Measurements from ENCODE around the gene SS18. TPM values are rescaled to one million over a fixed set of nuclear protein-coding genes. Genes with fewer than 3 reads are reported as not detected.

SS18 gene
- total RNA-seq, 1 experiment from 2014 or later, result 52.2 TPM

- Histone ChIP-seq H4K20me1 (ENCODE audit: insufficient read depth) (peaks cover 12% of the 10 kb centered on the region), H3K36me3 (ENCODE audit: low read depth) (peaks cover 4% of the 10 kb centered on the region; the same call in 1 of the 2 replicates), H3K4me2 (no peak overlapping the region), H3F3A (ENCODE audit: insufficient read depth, low read depth) (no peaks in the 10 kb centered on the region), H3K9me3 (ENCODE audit: insufficient read depth, low read depth) (no peaks in the 10 kb centered on the region), H3K4me1 (replicated peaks; ENCODE audit: insufficient read depth) (peaks cover 12% of the 10 kb centered on the region; the same call in 1 of the 2 replicates), H3K27me3 (ENCODE audit: insufficient read depth, low read depth) (no peaks in the 10 kb centered on the region), H2AFZ (no peak overlapping the region), H3K9me2 (ENCODE audit: insufficient read depth) (no peaks in the 10 kb centered on the region), H3K27ac (no peak overlapping the region), H3K79me2 (ENCODE audit: low read depth) (peaks cover 43% of the 10 kb centered on the region), H3K4me3 (no peak overlapping the region)
- ChIA-PET CTCF (no interaction called here), POLR2A (ENCODE audit: unreplicated experiment) (no interaction called here)
- no peak for DNase-seq
- BruUV-seq (replicated peaks), result no TSS peak
- TF ChIP-seq CTCF (conservative IDR thresholded peaks at IDR 0.05) (no peak), EZH2 (IDR thresholded peaks at IDR 0.05; ENCODE audit: low read depth) (no peak)
- intact Hi-C loops (cut with micrococcal nuclease; ENCODE audit: unreplicated experiment), result no loop called here
These were observed 3.5 kb downstream of the SS18 start for GRCh38 chr18:26086959-26087358.

- H3K36me3 ChIP-seq (ENCODE audit: low read depth), result peaks cover 4% of the 10 kb centered on the region; the same call in 1 of the 2 replicates
These were observed 5.4 kb downstream of the SS18 start for GRCh38 chr18:26085056-26085455.

GRCh38 chr18:26083099-26083498 is 7.3 kb downstream of the SS18 start:
- Histone ChIP-seq H3K36me3 (ENCODE audit: low read depth) (peaks cover 4% of the 10 kb centered on the region; the same call in 1 of the 2 replicates), H3K9me2 (ENCODE audit: insufficient read depth) (no peaks in the 10 kb centered on the region), H2AFZ (no peak overlapping the region), H3K27ac (no peak overlapping the region), H3K4me3 (no peak overlapping the region), H4K20me1 (ENCODE audit: insufficient read depth) (peaks cover 7% of the 10 kb centered on the region; the same call in 1 of the 2 replicates), H3K27me3 (ENCODE audit: insufficient read depth, low read depth) (no peaks in the 10 kb centered on the region), H3K4me2 (no peak overlapping the region), H3K4me1 (replicated peaks; ENCODE audit: insufficient read depth) (peaks cover under 1% of the 10 kb centered on the region; the same call in 1 of the 2 replicates), H3K79me2 (ENCODE audit: low read depth) (peaks cover 25% of the 10 kb centered on the region), H3K9me3 (ENCODE audit: insufficient read depth, low read depth) (no peaks in the 10 kb centered on the region), H3F3A (ENCODE audit: insufficient read depth, low read depth) (no peaks in the 10 kb centered on the region)
- no peak for DNase-seq
- no TSS peak for BruUV-seq (replicated peaks)
- intact Hi-C loops (cut with micrococcal nuclease; ENCODE audit: unreplicated experiment), result no loop called here
- no peak for TF ChIP-seq CTCF (conservative IDR thresholded peaks at IDR 0.05)
- no peak for TF ChIP-seq EZH2 (IDR thresholded peaks at IDR 0.05; ENCODE audit: low read depth)
- ChIA-PET CTCF (no interaction called here), POLR2A (ENCODE audit: unreplicated experiment) (no interaction called here)

More at GRCh38 chr18:26085056-26085455, 5.4 kb downstream of the SS18 start:
- Histone ChIP-seq H3K27me3 (ENCODE audit: insufficient read depth, low read depth) (no peaks in the 10 kb centered on the region), H3K4me3 (no peak overlapping the region), H3K9me2 (ENCODE audit: insufficient read depth) (no peaks in the 10 kb centered on the region), H4K20me1 (ENCODE audit: insufficient read depth) (peaks cover 12% of the 10 kb centered on the region), H3F3A (ENCODE audit: insufficient read depth, low read depth) (no peaks in the 10 kb centered on the region), H3K27ac (no peak overlapping the region), H3K4me2 (no peak overlapping the region), H3K79me2 (ENCODE audit: low read depth) (peaks cover 42% of the 10 kb centered on the region), H3K4me1 (replicated peaks; ENCODE audit: insufficient read depth) (peaks cover 12% of the 10 kb centered on the region; the same call in 1 of the 2 replicates), H3K9me3 (ENCODE audit: insufficient read depth, low read depth) (no peaks in the 10 kb centered on the region), H2AFZ (no peak overlapping the region)
- BruUV-seq (replicated peaks), result no TSS peak
- no peak for DNase-seq
- CTCF ChIA-PET, result no interaction called here
- TF ChIP-seq EZH2 (IDR thresholded peaks at IDR 0.05; ENCODE audit: low read depth) (no peak), CTCF (conservative IDR thresholded peaks at IDR 0.05) (no peak)
- intact Hi-C loops (cut with micrococcal nuclease; ENCODE audit: unreplicated experiment), result no loop called here
- POLR2A ChIA-PET (ENCODE audit: unreplicated experiment), result no interaction called here

Measured in PC-9 (cell line).